ENCODE data around the gene APRT. TPM values are rescaled to one million over a fixed set of nuclear protein-coding genes. Genes with fewer than 3 reads are reported as not detected.

APRT gene
- total and polyA plus RNA-seq, 2 of the 8 experiments (the other 6 are each of a cell fraction or from before 2014, with no cell fraction given), result 221 to 267 TPM

- peak overlapping the region; percentile 60 for H3K18ac ChIP-seq (ENCODE audit: extremely low read depth, low read length)
- no peak overlapping the region for H3K23ac ChIP-seq (ENCODE audit: insufficient read length)
- H3K4me3 ChIP-seq (ENCODE audit: extremely low read depth in 1 of 4, insufficient read depth in 2 of 4, low read depth in 3 of 4, low read length in 4 of 4), result peak overlapping the region; percentile 59 to 84 (median 80)
- H3K4me2 ChIP-seq (ENCODE audit: insufficient read depth in 1 of 2, low read depth in 2 of 2, low read length in 2 of 2), result peak overlapping the region; percentile 87 to 95
- peaks cover 12% of the 10 kb centered on the region for H3K79me1 ChIP-seq (ENCODE audit: low read depth, low read length)
- H4K20me1 ChIP-seq (replicated peaks in 1 of 2; ENCODE audit: control insufficient read depth in 1 of 2, insufficient read depth in 2 of 2, low read length in 2 of 2), result peaks cover 26 to 38% of the 10 kb centered on the region in 2 experiments
- ChIA-PET CTCF (ENCODE audit: partially characterized antibody) (interaction anchor here (0.9 to 2.0 kb wide), 4 partner anchors 9 to 67 kb away, joined by 3 to 6 read pairs (median 4); no protein-coding TSS in a partner anchor), POLR2A (ENCODE audit: partially characterized antibody) (interaction anchor here (0.7 to 1.7 kb wide), 10 partner anchors 9 to 113 kb away, joined by 3 to 5 read pairs (median 3); no protein-coding TSS in a partner anchor)
- TF ChIP-seq TAF7 (optimal IDR thresholded peaks at IDR 0.05; ENCODE audit: borderline replicate concordance, low read depth, low read length), result peak; percentile 15
- TF ChIP-seq CBX8 (IDR thresholded peaks at IDR 0.05; ENCODE audit: borderline replicate concordance, low read depth, low read length), result no peak
- TF ChIP-seq SIN3A (conservative IDR thresholded peaks at IDR 0.05 in 1 of 2, IDR thresholded peaks at IDR 0.05 in 1 of 2; ENCODE audit: low read depth in 1 of 2, low read length in 2 of 2), result 0 out of 4 replicates have a peak, but pooled peaks of 1 of the 2 experiments have one; percentile 37
- no peak for TF ChIP-seq CHD1 (IDR thresholded peaks at IDR 0.05; ENCODE audit: low read depth, low read length)
- H3K23me2 ChIP-seq (ENCODE audit: low read depth, low read length), result peaks cover 7% of the 10 kb centered on the region; the same call in 1 of the 2 replicates
- no peaks in the 10 kb centered on the region for H3K27me3 ChIP-seq (replicated peaks in 1 of 4; ENCODE audit: control insufficient read depth in 3 of 4, extremely low read depth in 1 of 4, insufficient read depth in 3 of 4, low read length in 3 of 4)
- H2BK120ac ChIP-seq (replicated peaks; ENCODE audit: low read depth, low read length), result no peak overlapping the region
- H3K4me1 ChIP-seq (replicated peaks in 1 of 4; ENCODE audit: control insufficient read depth in 3 of 4, insufficient read depth in 4 of 4, low read length in 3 of 4), result peaks cover 0 to 12% (median 9%) of the 10 kb centered on the region in 4 experiments; a peak in 5 of 7 replicates
- H2BK20ac ChIP-seq (ENCODE audit: low read length), result no peak overlapping the region
- peak overlapping the region; percentile 63; the same call in 1 of the 2 replicates for H3K27ac ChIP-seq (ENCODE audit: low read depth, low read length)
- FAIRE-seq (no peak), DNase-seq (ENCODE audit: low read depth in 1 of 2, low spot score in 2 of 2) (no peak)
- H4K5ac ChIP-seq (ENCODE audit: insufficient read length, low read depth, low read length), result no peak overlapping the region
- no peak overlapping the region for H3K56ac ChIP-seq (replicated peaks; ENCODE audit: insufficient read length, low read depth, low read length)
- H4K91ac ChIP-seq (replicated peaks; ENCODE audit: insufficient read length, low read length), result no peak overlapping the region
- no peak overlapping the region for H2BK12ac ChIP-seq (ENCODE audit: low read depth, low read length)
- no peak overlapping the region for H2BK15ac ChIP-seq (ENCODE audit: low read length)
- no peak overlapping the region for H3K14ac ChIP-seq (ENCODE audit: insufficient read length)
- WGBS, 2 experiments (ENCODE audit: extremely low coverage in 1 of 2, insufficient coverage in 1 of 2, insufficient read length in 1 of 2, insufficient replicate concordance in 2 of 2, low coverage in 1 of 2, low lambda C conversion rate in 2 of 2, missing lambda C conversion rate in 1 of 2), result 66% methylated on average over 33 of the region's 39 CpGs; no CpG with 5 or more reads in 1 of the 2 experiments
- no peaks in the 10 kb centered on the region for H3K9me3 ChIP-seq (ENCODE audit: insufficient read depth in 2 of 2, low read depth in 1 of 2, low read length in 1 of 2)
- H3K36me3 ChIP-seq (ENCODE audit: control insufficient read depth in 2 of 4, insufficient read depth in 4 of 4, low read length in 3 of 4), result peaks cover 33 to 53% (median 45%) of the 10 kb centered on the region in 4 experiments
- peak overlapping the region; percentile 60; the same call in 1 of the 2 replicates for H2BK5ac ChIP-seq (ENCODE audit: low read depth, low read length)
- no peak overlapping the region for H2AK5ac ChIP-seq (ENCODE audit: low read depth, low read length)
- peak overlapping the region; percentile 66 to 88 (median 80) for H3K9ac ChIP-seq (replicated peaks in 1 of 4; ENCODE audit: extremely low read depth in 1 of 4, low read depth in 3 of 4, low read length in 3 of 4)
- peaks cover 0 to 16% of the 10 kb centered on the region in 2 experiments; a peak in 2 of 4 replicates for H3K79me2 ChIP-seq (ENCODE audit: control insufficient read depth in 1 of 2, insufficient read depth in 2 of 2, low read length in 2 of 2)
- H3K4ac ChIP-seq (replicated peaks; ENCODE audit: insufficient read length, low read depth, low read length), result no peak overlapping the region
- peak overlapping the region; percentile 63; the same call in 1 of the 2 replicates for H4K8ac ChIP-seq (ENCODE audit: extremely low read depth, insufficient read depth, low read length)
- no peak overlapping the region for H2AFZ ChIP-seq (ENCODE audit: low read length)
Observed at GRCh38 chr16:88804552-88805339, 7.0 kb downstream of the APRT start.

Measured in H1 (cell line).